Mucosa of descending colon (tissue), 3 donors: ENCODE measurements around the gene GPR15LG. TPM values are rescaled to one million over a fixed set of nuclear protein-coding genes. Genes with fewer than 3 reads are reported as not detected.
"Not testable (repeated sequence)": the region's sequence is repeated elsewhere in the genome, so short reads cannot be mapped to it uniquely, and the experiment has no call there.

Experiments
- ATAC-seq: fragments of 200-7000 bp; cut with Tn5 transposase; one replicate; pipeline ENCODE4 v1.9.1; 2020; ENCODE audit warnings: mild to moderate bottlenecking, moderate library complexity
- DNase-seq, 3 donors: peaks; one replicate each; pipeline ENCODE4 v3.0.0-alpha.2; 2020
- H3K36me3 ChIP-seq: fragments of 200-600 bp; one replicate; pipeline ENCODE4 v1.8.0; 2021; ENCODE audit warnings: low read depth, mild to moderate bottlenecking
- H3K4me1 ChIP-seq: fragments of 200-600 bp; one replicate; pipeline ENCODE4 v1.8.0; 2021; ENCODE audit warnings: low read depth, mild to moderate bottlenecking
- H3K4me3 ChIP-seq: fragments of 200-600 bp; one replicate; pipeline ENCODE4 v1.8.0; 2021; ENCODE audit warnings: mild to moderate bottlenecking
- H3K9me3 ChIP-seq: fragments of 200-600 bp; one replicate; pipeline ENCODE4 v1.8.0; 2021; ENCODE audit warnings: mild to moderate bottlenecking
- CTCF ChIP-seq: fragments of 200-600 bp; IDR thresholded peaks from one replicate; pipeline ENCODE4 v1.8.0; 2022; ENCODE audit warnings: antibody characterized with exemption, mild to moderate bottlenecking
- intact Hi-C, 2 donors: fragments of 100-400 bp; cut with DNase I in 1 of 2; cut with micrococcal nuclease in 1 of 2; formaldehyde crosslinking; loops; one replicate each; pipeline versions ENCODE4 v1.11.0 to v1.11.1; 2022; cut with DNase I, micrococcal nuclease
- long read RNA-seq, 2 donors: library from polyadenylated mRNA; unstranded; transcript quantifications; one replicate each; pipeline ENCODE4 v2.0.0, GENCODE V29; 2019 to 2021
- total RNA-seq, 3 donors: library from RNA; stranded (reverse); fragmentation: NEBNext Ultra II Directional in 2 of 3; extraction: Animal tissue kit (Norgen Biotek cat#: 25700) in 2 of 3; gene quantifications; one replicate each; pipeline versions ENCODE4 v1.2.1 to v1.2.4, GENCODE V29; 2021 to 2023
- donor health status: DM: no; HTN: no; CAD: no; lungs with moderate emphysema.
- donor health status: DM: no; HTN: no; CAD: no.
- donor health status: DM: no; HTN: yes; CAD: no.

GPR15LG gene
- 100 to 1,000 TPM; 231 to 725 (median 467) TPM for total RNA-seq
- long read RNA-seq, donor 1, transcript C10orf99-201 (3 exons, 888 nt) = major isoform, 66 of 99 reads
- long read RNA-seq, donor 1, partial matches to known transcripts = 11 of 99 reads
- long read RNA-seq, donor 1, other reads (novel, unspliced or antisense) = 22 of 99 reads
- long read RNA-seq, donor 2, transcript C10orf99-201 (3 exons, 888 nt) = major isoform, 246 of 410 reads
- long read RNA-seq, donor 2, partial matches to known transcripts = 7 of 410 reads
- long read RNA-seq, donor 2, other reads (novel, unspliced or antisense) = 157 of 410 reads

- peak within 1 kb of the TSS; percentile 14 for H3K4me3 ChIP-seq
- peaks cover 12% of the 10 kb centered on the region for H3K4me1 ChIP-seq
- peak; percentile 86 for ATAC-seq
- no peaks in the 10 kb centered on the region for H3K9me3 ChIP-seq
- intact Hi-C loops = no loop called here
- H3K36me3 ChIP-seq = no peaks in the 10 kb centered on the region
- DNase-seq = peak in 2 of 3 donors; percentile 77 to 87
- TF ChIP-seq CTCF = no peak
These were observed at the start of gene GPR15LG for GRCh38 chr10:84173501-84173929. GPR15LG (plus strand) TSS chr10:84173801; CDS start chr10:84173852, 51 bp downstream.

- H3K36me3 ChIP-seq, H3K4me3 ChIP-seq, H3K4me1 ChIP-seq, DNase-seq, intact Hi-C loops: not testable (repeated sequence)
- peak; percentile 54 for ATAC-seq
- peaks cover 20% of the 10 kb centered on the region for H3K9me3 ChIP-seq
These were observed 47.5 kb upstream of the GPR15LG start for GRCh38 chr10:84125910-84126784.

GRCh38 chr10:84126785-84127167, 46.8 kb upstream of the GPR15LG start:
- Histone ChIP-seq H3K4me1 (no peaks in the 10 kb centered on the region), H3K4me3 (no peak overlapping the region), H3K36me3 (no peaks in the 10 kb centered on the region), H3K9me3 (peaks cover 20% of the 10 kb centered on the region)
- intact Hi-C loops = no loop called here
- ATAC-seq (peak; percentile 78), DNase-seq (no peak)
- no peak for TF ChIP-seq CTCF

GRCh38 chr10:84135836-84136235, 37.8 kb upstream of the GPR15LG start:
- peak in 1 of 3 donors; percentile 18 for DNase-seq
- intact Hi-C loops = no loop called here
- peak; percentile 29 for ATAC-seq
- TF ChIP-seq CTCF = no peak
- no peaks in the 10 kb centered on the region for H3K9me3 ChIP-seq
- no peaks in the 10 kb centered on the region for H3K36me3 ChIP-seq
- H3K4me1 ChIP-seq = peaks cover 22% of the 10 kb centered on the region
- H3K4me3 ChIP-seq = no peak overlapping the region

GRCh38 chr10:84137811-84138210, 35.8 kb upstream of the GPR15LG start:
- no peak for DNase-seq
- Histone ChIP-seq H3K36me3 (peaks cover 2% of the 10 kb centered on the region), H3K9me3 (no peaks in the 10 kb centered on the region), H3K4me3 (no peak overlapping the region), H3K4me1 (peaks cover 29% of the 10 kb centered on the region)
- ATAC-seq = no peak
- intact Hi-C loops = no loop called here
- TF ChIP-seq CTCF = no peak
